ENCODE measurements around the gene KIF24.
A peak's percentile ranks its signal among the peaks of the same experiment; 100 is the strongest.
"Not testable (repeated sequence)": the region's sequence is repeated elsewhere in the genome, so short reads cannot be mapped to it uniquely, and the experiment has no call there.

The KIF24 gene

GRCh38 chr9:34363619-34364351 is 34.7 kb upstream of the KIF24 start:
- no peak overlapping the region for H3K27ac ChIP-seq (ENCODE audit: low read depth in 2 of 2, low read length in 2 of 2)
- H3K4me1 ChIP-seq (ENCODE audit: control insufficient read depth in 2 of 2, insufficient read depth in 2 of 2, low read length in 2 of 2), result no peaks in the 10 kb centered on the region
- H3K9ac ChIP-seq (ENCODE audit: low read depth in 1 of 2, low read length in 2 of 2), result no peak overlapping the region
- no peak overlapping the region for H3K4me3 ChIP-seq (ENCODE audit: low read length in 2 of 2)
- no peaks in the 10 kb centered on the region for H3K9me3 ChIP-seq (ENCODE audit: control insufficient read depth in 2 of 2, low read length in 2 of 2)
- H3K27me3 ChIP-seq (ENCODE audit: control insufficient read depth in 2 of 2, insufficient read depth in 2 of 2, low read length in 2 of 2), result no peaks in the 10 kb centered on the region
- H3K36me3 ChIP-seq (ENCODE audit: control insufficient read depth in 2 of 2, insufficient read depth in 2 of 2, low read length in 2 of 2), result peaks cover 3 to 7% of the 10 kb centered on the region in 2 donors

DNA sequence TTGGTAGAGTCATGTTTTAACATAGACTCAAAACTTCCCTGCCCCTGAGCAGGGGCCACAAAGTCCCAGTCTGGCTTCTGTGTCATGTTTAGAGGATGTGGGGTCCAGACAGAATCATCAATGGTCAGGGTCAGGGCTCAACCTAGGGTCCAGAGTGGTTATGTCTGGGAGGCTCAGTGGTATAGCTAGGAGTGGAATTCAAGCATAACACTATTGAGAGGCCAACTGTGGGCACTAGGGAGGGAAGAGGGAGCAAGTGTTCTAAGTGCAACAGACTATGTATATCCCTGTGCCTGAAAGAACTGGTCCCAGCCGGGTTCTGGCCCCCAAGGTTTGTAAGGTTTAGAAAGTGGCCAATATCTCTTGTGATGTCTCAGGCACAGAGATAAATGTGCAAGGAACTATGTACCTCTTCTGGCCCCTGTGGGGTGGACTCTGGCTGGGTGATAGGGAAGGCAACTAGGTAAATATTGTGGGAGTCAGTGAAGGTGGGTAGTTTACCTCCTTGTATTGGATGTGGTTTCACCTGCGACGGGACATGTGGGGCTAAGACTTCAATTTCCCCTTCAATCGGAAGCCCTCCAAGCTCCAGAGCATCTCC is 33.6 kb upstream of the KIF24 start:
- no peaks in the 10 kb centered on the region for H3K4me1 ChIP-seq (ENCODE audit: control insufficient read depth in 2 of 2, insufficient read depth in 2 of 2, low read length in 2 of 2)
- peaks cover 2 to 5% of the 10 kb centered on the region in 2 donors for H3K36me3 ChIP-seq (ENCODE audit: control insufficient read depth in 2 of 2, insufficient read depth in 2 of 2, low read length in 2 of 2)
- H3K27ac ChIP-seq (ENCODE audit: low read depth in 2 of 2, low read length in 2 of 2), result no peak overlapping the region
- H3K9me3 ChIP-seq (ENCODE audit: control insufficient read depth in 2 of 2, low read length in 2 of 2), result no peaks in the 10 kb centered on the region
- no peaks in the 10 kb centered on the region for H3K27me3 ChIP-seq (ENCODE audit: control insufficient read depth in 2 of 2, insufficient read depth in 2 of 2, low read length in 2 of 2)
- H3K4me3 ChIP-seq (ENCODE audit: low read length in 2 of 2), result no peak overlapping the region
- no peak overlapping the region for H3K9ac ChIP-seq (ENCODE audit: low read depth in 1 of 2, low read length in 2 of 2)

GRCh38 chr9:34352957-34353356 is 23.9 kb upstream of the KIF24 start:
- H3K36me3 ChIP-seq (ENCODE audit: control insufficient read depth in 2 of 2, insufficient read depth in 2 of 2, low read length in 2 of 2); H3K9me3 ChIP-seq (ENCODE audit: control insufficient read depth in 2 of 2, low read length in 2 of 2); H3K4me1 ChIP-seq (ENCODE audit: control insufficient read depth in 2 of 2, insufficient read depth in 2 of 2, low read length in 2 of 2); H3K27ac ChIP-seq (ENCODE audit: low read depth in 2 of 2, low read length in 2 of 2); H3K4me3 ChIP-seq (ENCODE audit: low read length in 2 of 2); H3K27me3 ChIP-seq (ENCODE audit: control insufficient read depth in 2 of 2, insufficient read depth in 2 of 2, low read length in 2 of 2); H3K9ac ChIP-seq (ENCODE audit: low read depth in 1 of 2, low read length in 2 of 2): not testable (repeated sequence)

DNA sequence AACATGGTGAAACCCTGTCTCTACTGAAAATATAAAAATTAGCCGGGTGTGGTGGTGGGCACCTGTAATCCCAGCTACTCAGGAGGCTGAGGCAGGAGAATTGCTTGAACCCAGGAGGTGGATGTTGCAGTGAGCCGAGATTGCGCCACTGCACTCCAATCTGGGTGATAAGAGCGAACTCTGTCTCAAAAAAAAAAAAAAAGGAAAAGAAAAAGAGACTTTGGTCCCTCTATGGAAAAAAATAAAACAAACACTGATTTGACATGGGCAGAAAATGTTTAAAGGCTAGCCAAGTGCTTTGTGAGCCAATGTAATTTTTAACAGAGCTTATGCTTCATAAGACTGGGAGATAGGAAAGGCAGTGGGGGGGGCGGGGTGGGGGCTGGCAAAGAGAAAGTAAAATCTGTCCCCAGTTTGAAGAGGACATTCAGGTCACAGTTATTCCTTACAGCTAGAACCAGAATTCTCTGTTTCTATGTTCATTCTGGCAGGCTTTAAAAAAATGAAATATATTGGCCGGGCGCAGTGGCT is 23.1 kb upstream of the KIF24 start:
- not testable (repeated sequence) for H3K9me3 ChIP-seq (ENCODE audit: control insufficient read depth in 2 of 2, low read length in 2 of 2); H3K36me3 ChIP-seq (ENCODE audit: control insufficient read depth in 2 of 2, insufficient read depth in 2 of 2, low read length in 2 of 2); H3K4me3 ChIP-seq (ENCODE audit: low read length in 2 of 2); H3K27me3 ChIP-seq (ENCODE audit: control insufficient read depth in 2 of 2, insufficient read depth in 2 of 2, low read length in 2 of 2); H3K4me1 ChIP-seq (ENCODE audit: control insufficient read depth in 2 of 2, insufficient read depth in 2 of 2, low read length in 2 of 2); H3K9ac ChIP-seq (ENCODE audit: low read depth in 1 of 2, low read length in 2 of 2)
- H3K27ac ChIP-seq (ENCODE audit: low read depth in 2 of 2, low read length in 2 of 2), result peak overlapping the region; percentile 9 to 22

DNA sequence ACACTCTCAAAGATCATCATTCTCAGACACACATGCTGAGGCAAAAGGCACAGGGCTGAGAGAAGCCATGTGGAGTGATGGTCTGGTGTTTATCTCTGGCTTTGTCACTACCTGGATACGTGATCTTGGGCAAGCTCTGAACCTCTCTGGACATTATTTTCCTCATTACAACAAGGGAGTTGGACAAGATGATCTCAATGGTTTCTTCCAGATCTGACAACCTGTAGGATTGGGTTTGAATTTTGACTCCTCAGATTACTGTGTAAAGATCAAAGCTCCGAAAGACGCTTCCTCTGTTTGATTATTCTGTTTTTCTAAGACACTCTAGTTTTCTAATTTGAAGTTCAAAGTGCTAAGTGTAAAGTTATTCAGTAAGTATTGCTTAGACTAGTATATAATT is 20.3 kb upstream of the KIF24 start:
- Histone ChIP-seq H3K36me3 (ENCODE audit: control insufficient read depth in 2 of 2, insufficient read depth in 2 of 2, low read length in 2 of 2) (no peaks in the 10 kb centered on the region), H3K4me1 (ENCODE audit: control insufficient read depth in 2 of 2, insufficient read depth in 2 of 2, low read length in 2 of 2) (no peaks in the 10 kb centered on the region), H3K27ac (ENCODE audit: low read depth in 2 of 2, low read length in 2 of 2) (no peak overlapping the region), H3K4me3 (ENCODE audit: low read length in 2 of 2) (no peak overlapping the region), H3K9ac (ENCODE audit: low read depth in 1 of 2, low read length in 2 of 2) (no peak overlapping the region), H3K27me3 (ENCODE audit: control insufficient read depth in 2 of 2, insufficient read depth in 2 of 2, low read length in 2 of 2) (no peaks in the 10 kb centered on the region), H3K9me3 (ENCODE audit: control insufficient read depth in 2 of 2, low read length in 2 of 2) (no peaks in the 10 kb centered on the region)

DNA sequence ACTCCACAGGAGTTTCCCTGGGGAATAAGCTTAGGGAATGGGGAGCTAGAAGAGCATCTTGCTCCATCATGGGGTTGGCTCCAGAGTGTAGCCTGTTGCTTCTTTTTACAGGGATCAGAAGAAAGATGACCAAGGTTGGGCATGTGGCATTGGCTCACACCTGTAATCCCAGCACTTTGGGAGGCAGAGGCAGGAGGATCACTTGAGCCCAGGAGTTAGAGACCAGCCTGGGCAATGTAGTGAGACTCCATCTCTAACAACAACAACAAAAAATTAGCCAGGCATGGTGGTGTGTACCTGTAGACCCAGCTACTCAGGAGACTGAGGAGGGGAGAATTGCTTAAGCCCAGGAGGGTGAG is 18.7 kb upstream of the KIF24 start:
- peaks cover 7 to 9% of the 10 kb centered on the region in 2 donors for H3K36me3 ChIP-seq (ENCODE audit: control insufficient read depth in 2 of 2, insufficient read depth in 2 of 2, low read length in 2 of 2)
- no peak overlapping the region for H3K4me3 ChIP-seq (ENCODE audit: low read length in 2 of 2)
- no peaks in the 10 kb centered on the region for H3K4me1 ChIP-seq (ENCODE audit: control insufficient read depth in 2 of 2, insufficient read depth in 2 of 2, low read length in 2 of 2)
- H3K27ac ChIP-seq (ENCODE audit: low read depth in 2 of 2, low read length in 2 of 2), result no peak overlapping the region
- H3K9ac ChIP-seq (ENCODE audit: low read depth in 1 of 2, low read length in 2 of 2), result no peak overlapping the region
- no peaks in the 10 kb centered on the region for H3K27me3 ChIP-seq (ENCODE audit: control insufficient read depth in 2 of 2, insufficient read depth in 2 of 2, low read length in 2 of 2)
- H3K9me3 ChIP-seq (ENCODE audit: control insufficient read depth in 2 of 2, low read length in 2 of 2), result no peaks in the 10 kb centered on the region

DNA sequence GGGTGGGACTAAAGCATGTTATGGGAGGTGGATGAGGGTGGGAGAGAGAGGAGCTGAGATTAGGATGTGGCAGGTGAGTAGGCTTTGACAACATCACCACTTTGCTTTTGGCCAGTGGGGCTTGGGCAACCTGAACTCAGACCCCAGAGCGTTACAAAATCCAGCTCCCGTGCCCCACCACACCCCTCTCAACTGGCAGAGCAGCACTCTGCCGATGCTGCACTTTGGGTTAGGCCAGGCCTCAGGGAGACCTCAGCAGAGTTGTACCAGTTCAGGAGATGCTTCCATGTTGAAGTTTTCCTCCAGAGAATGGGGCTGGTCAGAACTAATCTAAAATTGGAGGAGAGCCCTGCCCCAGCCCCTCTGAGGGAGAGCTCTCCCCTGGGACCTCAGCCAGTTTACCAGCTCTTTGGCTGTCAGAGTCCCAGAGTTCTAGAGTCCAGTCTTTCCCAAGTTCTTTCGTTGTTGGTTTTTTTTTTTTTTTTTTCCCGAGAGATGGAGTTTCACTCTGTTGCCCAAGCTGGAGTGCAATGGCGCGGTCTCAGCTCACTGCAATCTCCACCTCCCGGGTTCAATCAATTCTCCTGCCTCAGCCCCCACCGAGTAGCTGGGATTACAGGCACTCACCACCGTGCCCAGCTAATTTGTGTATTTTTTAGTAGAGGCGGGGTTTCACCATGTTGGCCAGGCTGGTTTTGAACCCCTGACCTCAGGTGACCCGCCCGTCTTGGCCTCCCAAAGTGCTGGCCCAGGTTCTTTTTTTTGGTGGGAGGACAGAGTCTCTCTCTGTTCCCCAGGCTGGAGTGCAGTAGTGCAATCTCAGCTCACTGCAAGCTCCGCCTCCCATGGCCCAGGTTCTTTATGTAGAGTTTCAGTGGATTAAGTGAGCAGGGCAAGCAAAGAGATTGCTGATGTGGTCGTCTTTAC is 18.1 kb upstream of the KIF24 start:
- Histone ChIP-seq H3K27ac (ENCODE audit: low read depth in 2 of 2, low read length in 2 of 2) (no peak overlapping the region), H3K9ac (ENCODE audit: low read depth in 1 of 2, low read length in 2 of 2) (no peak overlapping the region), H3K4me1 (ENCODE audit: control insufficient read depth in 2 of 2, insufficient read depth in 2 of 2, low read length in 2 of 2) (no peaks in the 10 kb centered on the region), H3K4me3 (ENCODE audit: low read length in 2 of 2) (no peak overlapping the region), H3K27me3 (ENCODE audit: control insufficient read depth in 2 of 2, insufficient read depth in 2 of 2, low read length in 2 of 2) (no peaks in the 10 kb centered on the region), H3K9me3 (ENCODE audit: control insufficient read depth in 2 of 2, low read length in 2 of 2) (no peaks in the 10 kb centered on the region), H3K36me3 (ENCODE audit: control insufficient read depth in 2 of 2, insufficient read depth in 2 of 2, low read length in 2 of 2) (peaks cover 9 to 10% of the 10 kb centered on the region in 2 donors)

DNA sequence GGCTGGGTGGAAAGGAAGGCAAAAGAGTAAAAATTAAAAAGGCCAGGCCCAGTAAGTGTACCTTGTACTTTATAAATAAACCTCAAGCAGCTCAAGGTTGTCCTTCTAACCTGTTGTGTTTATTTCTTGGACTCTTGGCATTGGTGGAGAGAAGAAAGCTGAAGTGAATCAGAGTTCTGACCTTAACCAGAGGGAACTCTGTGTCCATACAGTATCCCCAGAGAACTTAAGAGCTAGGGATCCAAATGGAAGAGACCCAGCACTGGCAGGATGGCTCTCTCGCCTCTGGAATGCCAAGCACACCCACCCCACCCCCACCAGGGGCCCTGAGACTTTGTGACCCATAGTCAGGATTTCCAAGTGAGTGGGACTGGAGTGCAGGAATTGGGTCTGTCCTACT is 14.5 kb upstream of the KIF24 start:
- H3K4me1 ChIP-seq (ENCODE audit: control insufficient read depth in 2 of 2, insufficient read depth in 2 of 2, low read length in 2 of 2), result no peaks in the 10 kb centered on the region
- no peak overlapping the region for H3K4me3 ChIP-seq (ENCODE audit: low read length in 2 of 2)
- H3K36me3 ChIP-seq (ENCODE audit: control insufficient read depth in 2 of 2, insufficient read depth in 2 of 2, low read length in 2 of 2), result peaks cover 27 to 33% of the 10 kb centered on the region in 2 donors
- no peak overlapping the region for H3K9ac ChIP-seq (ENCODE audit: low read depth in 1 of 2, low read length in 2 of 2)
- H3K9me3 ChIP-seq (ENCODE audit: control insufficient read depth in 2 of 2, low read length in 2 of 2), result no peaks in the 10 kb centered on the region
- H3K27me3 ChIP-seq (ENCODE audit: control insufficient read depth in 2 of 2, insufficient read depth in 2 of 2, low read length in 2 of 2), result no peaks in the 10 kb centered on the region
- H3K27ac ChIP-seq (ENCODE audit: low read depth in 2 of 2, low read length in 2 of 2), result peak overlapping the region in 1 of 2 donors; percentile 11

- Histone ChIP-seq H3K27me3 (ENCODE audit: control insufficient read depth in 2 of 2, insufficient read depth in 2 of 2, low read length in 2 of 2) (no peaks in the 10 kb centered on the region), H3K27ac (ENCODE audit: low read depth in 2 of 2, low read length in 2 of 2) (peak overlapping the region in 1 of 2 donors; percentile 11), H3K4me3 (ENCODE audit: low read length in 2 of 2) (no peak overlapping the region), H3K4me1 (ENCODE audit: control insufficient read depth in 2 of 2, insufficient read depth in 2 of 2, low read length in 2 of 2) (no peaks in the 10 kb centered on the region), H3K36me3 (ENCODE audit: control insufficient read depth in 2 of 2, insufficient read depth in 2 of 2, low read length in 2 of 2) (peaks cover 29 to 35% of the 10 kb centered on the region in 2 donors), H3K9me3 (ENCODE audit: control insufficient read depth in 2 of 2, low read length in 2 of 2) (no peaks in the 10 kb centered on the region), H3K9ac (ENCODE audit: low read depth in 1 of 2, low read length in 2 of 2) (no peak overlapping the region)
These were observed 14.0 kb upstream of the KIF24 start for GRCh38 chr9:34343090-34343489.

Measured in mucosa of rectum (tissue), 2 donors.